Ammon's horn (tissue), 1 donor: ENCODE data around the gene MRPL38.
"Not testable (repeated sequence)": the region's sequence is repeated elsewhere in the genome, so short reads cannot be mapped to it uniquely, and the experiment has no call there.

Source experiments
- DNase-seq: peaks from one replicate; pipeline ENCODE4 v3.0.0-alpha.2; 2016; ENCODE audit warnings: low spot score

Gene MRPL38

GRCh38 chr17:75854101-75854748, 50.5 kb downstream of the MRPL38 start:
- no peak for DNase-seq

- no peak for DNase-seq
Observed at GRCh38 chr17:75853433-75853832, 51.3 kb downstream of the MRPL38 start.

- not testable (repeated sequence) for DNase-seq
Observed at GRCh38 chr17:75851693-75851991, 53.0 kb downstream of the MRPL38 start.

GRCh38 chr17:75850928-75851692, 53.6 kb downstream of the MRPL38 start:
- peak; percentile 73 for DNase-seq

GRCh38 chr17:75849724-75850123, 55.0 kb downstream of the MRPL38 start:
- no peak for DNase-seq

GRCh38 chr17:75849279-75849646, 55.4 kb downstream of the MRPL38 start:
- DNase-seq, result no peak
